Astrocyte of the cerebellum (primary cell): ENCODE measurements around the gene SLC17A7.

Experiments used
- DNase-seq: peaks from one replicate; pipeline ENCODE4 v3.0.0-alpha.2; 2011; ENCODE audit warnings: low read depth
- H3K4me3 ChIP-seq: 2 replicates; pipeline ENCODE4 v1.5.1; 2011; ENCODE audit warnings: mild to moderate bottlenecking, low read depth, low read length, moderate library complexity
- in situ Hi-C: cut with HindIII; loops from 2 replicates; pipeline ENCODE4 v1.10.0; 2017; ENCODE audit warnings: low sequenced_read_pairs
- TF ChIP-seq, protein P1 (sequence below): IDR thresholded peaks from 2 replicates; pipeline ENCODE4 v1.5.1; 2012; ENCODE audit warnings: low read length, low read depth, moderate library complexity, mild to moderate bottlenecking; ENCODE audit errors: missing control alignments

Gene SLC17A7

DNA sequence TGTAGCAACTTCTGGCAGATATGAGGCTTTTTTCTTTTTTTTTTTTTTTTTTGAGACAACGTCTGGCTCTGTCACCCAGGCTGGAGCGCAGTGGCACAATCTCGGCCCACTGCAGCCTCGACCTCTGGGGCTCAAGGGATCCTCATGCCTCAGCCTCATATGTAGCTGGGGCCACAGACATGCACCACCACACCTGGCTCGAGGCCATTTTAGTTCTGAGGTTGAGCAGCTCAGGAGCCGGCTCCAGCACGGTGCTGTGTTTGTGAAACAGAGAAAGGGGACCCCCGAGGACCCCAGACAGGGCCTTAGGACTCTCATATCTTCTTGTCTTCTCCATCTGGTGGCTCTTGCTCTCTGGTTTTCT lies 29.3 kb upstream of the SLC17A7 start:
- TF ChIP-seq, protein P1, sequence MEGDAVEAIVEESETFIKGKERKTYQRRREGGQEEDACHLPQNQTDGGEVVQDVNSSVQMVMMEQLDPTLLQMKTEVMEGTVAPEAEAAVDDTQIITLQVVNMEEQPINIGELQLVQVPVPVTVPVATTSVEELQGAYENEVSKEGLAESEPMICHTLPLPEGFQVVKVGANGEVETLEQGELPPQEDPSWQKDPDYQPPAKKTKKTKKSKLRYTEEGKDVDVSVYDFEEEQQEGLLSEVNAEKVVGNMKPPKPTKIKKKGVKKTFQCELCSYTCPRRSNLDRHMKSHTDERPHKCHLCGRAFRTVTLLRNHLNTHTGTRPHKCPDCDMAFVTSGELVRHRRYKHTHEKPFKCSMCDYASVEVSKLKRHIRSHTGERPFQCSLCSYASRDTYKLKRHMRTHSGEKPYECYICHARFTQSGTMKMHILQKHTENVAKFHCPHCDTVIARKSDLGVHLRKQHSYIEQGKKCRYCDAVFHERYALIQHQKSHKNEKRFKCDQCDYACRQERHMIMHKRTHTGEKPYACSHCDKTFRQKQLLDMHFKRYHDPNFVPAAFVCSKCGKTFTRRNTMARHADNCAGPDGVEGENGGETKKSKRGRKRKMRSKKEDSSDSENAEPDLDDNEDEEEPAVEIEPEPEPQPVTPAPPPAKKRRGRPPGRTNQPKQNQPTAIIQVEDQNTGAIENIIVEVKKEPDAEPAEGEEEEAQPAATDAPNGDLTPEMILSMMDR: no peak
- no peak overlapping the region for H3K4me3 ChIP-seq
- DNase-seq: no peak
- in situ Hi-C loops: no loop called here

DNA sequence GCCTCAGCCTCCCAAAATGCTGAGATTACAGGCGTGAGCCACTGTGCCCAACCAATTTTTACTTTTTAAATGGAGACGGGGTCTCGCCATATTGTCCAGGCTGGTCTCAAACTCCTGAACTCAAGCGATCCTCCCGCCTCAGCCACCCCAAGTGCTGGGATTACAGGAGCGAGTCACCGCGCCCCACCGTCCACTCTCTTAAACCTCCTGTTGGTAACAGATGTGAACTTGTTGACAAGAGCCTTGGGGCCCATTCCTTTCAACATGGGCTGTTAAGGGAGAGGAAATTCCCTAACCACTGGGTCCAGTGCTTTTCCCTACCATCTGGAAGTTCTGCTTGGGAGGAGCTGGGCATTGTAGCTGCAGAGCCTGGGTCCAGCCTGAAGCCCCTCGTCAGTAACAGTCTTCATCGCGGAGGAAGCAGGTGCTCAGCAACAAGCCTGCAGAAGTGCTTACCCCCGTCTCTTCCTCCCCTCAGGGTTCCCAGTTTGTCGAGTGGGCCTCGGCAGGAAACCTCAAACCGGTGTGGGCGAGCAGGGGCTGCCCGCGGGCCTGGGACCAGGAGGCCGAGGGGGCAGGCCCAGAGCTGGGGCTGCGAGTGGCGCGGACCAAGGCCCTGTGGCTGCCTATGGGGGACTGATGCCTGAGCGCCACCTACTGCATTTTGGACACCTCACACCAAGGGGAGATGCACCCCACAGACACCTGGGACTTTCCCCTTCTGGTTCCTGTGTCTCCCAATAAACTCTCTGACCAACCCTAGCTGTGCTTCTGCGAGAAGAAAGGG lies 28.7 kb upstream of the SLC17A7 start:
- no peak for DNase-seq
- in situ Hi-C loops: no loop called here
- H3K4me3 ChIP-seq: no peak overlapping the region
- TF ChIP-seq, protein P1: peak; percentile 2

DNA sequence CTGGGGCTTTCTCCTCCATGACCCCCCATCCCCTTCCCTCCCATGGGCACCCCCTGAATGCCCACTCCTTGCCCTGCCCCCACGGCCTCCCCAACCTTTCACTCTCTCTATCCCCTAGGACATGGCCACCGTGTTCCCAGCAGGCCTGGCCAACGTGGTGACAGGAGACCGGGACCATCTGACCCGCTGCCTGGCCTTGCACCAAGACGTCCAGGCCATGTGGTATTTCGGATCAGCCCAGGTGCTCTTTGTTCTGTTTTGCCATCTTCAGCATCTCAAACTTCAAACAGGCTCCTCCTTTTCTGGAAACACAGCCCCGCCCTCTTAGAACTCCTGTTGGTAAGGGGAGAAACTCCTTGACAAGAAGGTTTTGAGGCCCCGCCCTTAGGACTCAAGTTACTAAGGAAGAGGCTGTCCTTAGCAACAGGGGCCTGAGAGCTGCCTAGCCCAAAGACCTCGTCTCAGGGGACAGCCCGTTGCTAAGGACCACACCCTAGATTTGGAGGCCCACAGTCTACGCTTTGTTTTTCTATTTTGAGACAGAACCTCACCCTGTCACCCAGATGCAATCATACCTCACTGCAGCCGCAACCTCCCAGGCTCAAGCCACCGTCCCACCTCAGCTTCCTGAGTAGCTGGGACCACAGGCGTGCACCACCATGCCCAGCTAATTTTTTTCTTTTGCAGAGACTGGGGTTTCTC lies 27.6 kb upstream of the SLC17A7 start:
- in situ Hi-C loops: no loop called here
- DNase-seq: no peak
- no peak overlapping the region for H3K4me3 ChIP-seq
- TF ChIP-seq, protein P1: no peak

DNA sequence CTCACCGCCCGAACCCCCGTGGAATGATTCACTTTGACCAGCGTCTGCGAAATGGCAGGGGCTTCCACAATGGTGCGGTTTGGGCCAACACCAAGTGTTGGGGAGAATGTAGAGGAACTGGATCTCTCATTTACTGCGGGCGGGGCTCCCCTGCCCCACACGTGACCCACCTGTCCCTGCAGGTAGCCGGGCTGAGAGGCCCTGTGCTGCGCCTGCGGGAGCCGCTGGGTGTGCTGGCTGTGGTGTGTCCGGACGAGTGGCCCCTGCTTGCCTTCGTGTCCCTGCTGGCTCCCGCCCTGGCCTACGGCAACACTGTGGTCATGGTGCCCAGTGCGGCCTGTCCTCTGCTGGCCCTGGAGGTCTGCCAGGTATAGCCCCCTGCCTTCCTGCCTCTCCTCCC lies 26.9 kb upstream of the SLC17A7 start:
- H3K4me3 ChIP-seq: no peak overlapping the region
- no peak for DNase-seq
- TF ChIP-seq, protein P1: no peak
- in situ Hi-C loops: no loop called here

DNA sequence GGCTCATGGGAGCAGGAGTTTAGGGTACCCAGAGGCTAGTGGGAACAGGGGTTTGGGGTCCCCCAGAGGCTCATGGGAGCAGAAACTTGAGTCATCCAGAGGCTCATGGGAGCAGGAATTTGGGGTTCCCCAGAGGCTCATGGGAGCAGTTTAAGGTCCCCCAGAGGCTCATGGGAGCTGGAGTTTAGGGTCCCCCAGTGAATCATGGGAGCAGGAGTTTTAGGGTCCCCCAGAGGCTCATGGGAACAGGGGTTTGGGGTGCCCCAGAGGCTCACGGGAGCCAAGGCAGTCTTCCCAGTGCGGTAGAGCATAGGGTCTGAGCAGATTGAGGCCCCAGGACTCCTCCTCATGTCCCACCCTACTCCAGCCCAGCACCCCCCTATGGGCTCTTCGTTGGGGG lies 24.0 kb upstream of the SLC17A7 start:
- in situ Hi-C loops: no loop called here
- DNase-seq: no peak
- TF ChIP-seq, protein P1: no peak
- H3K4me3 ChIP-seq: no peak overlapping the region

DNA sequence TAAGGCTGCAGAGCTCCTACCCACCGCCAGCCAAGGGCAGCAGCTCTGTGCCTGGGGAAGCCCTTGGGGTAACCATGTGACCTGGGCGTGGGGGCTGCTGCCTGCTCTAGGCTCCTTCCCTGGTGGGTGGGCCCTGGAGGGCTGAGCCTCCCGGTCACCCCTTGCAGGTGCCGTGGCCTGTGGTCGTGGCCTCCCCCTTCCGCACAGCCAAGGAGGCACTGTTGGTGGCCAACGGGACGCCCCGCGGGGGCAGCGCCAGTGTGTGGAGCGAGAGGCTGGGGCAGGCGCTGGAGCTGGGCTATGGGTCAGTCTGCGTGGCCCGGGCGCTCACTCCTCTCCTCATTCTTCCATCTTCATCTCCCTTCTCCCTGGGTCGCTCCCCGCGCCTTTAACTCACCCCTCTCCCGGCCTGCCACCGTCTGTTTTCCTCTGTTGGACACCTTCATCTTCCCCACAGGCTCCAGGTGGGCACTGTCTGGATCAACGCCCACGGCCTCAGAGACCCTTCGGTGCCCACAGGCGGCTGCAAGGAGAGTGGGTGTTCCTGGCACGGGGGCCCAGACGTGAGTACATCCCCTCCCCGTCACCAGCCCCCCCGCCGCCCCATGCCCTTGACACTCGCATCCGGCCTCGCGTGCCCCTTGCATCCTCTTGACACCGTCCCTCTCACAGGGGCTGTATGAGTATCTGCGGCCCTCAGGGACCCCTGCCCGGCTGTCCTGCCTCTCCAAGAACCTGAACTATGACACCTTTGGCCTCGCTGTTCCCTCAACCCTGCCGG lies 22.8 kb upstream of the SLC17A7 start:
- DNase-seq: no peak
- TF ChIP-seq, protein P1: no peak
- no peak overlapping the region for H3K4me3 ChIP-seq
- in situ Hi-C loops: no loop called here
